A549 (cell line): ENCODE data around the gene MAP6. TPM values are rescaled to one million over a fixed set of nuclear protein-coding genes. Genes with fewer than 3 reads are reported as not detected.

ENCODE experiments used
- ATAC-seq, 2 experiments: fragments of 200-7000 bp in 1 of 2; fragments of >200 bp in 1 of 2; cut with Nextera tagmentation in 1 of 2; cut with Tn5 transposase in 1 of 2; 3 replicates each; pipeline versions ENCODE4 v1.8.0 to v1.9.1; 2018 to 2020; ENCODE audit warnings: mild to moderate bottlenecking in 1 of 2, moderate library complexity in 1 of 2
- CTCF ChIA-PET: fragments of 300-600 bp; sonication (Branson Sonifier 250); formaldehyde crosslinking; extraction: SDS; loops from one replicate; lab custom pipeline; 2021; ENCODE audit warnings: antibody characterized with exemption, inconsistent platforms; lab: Yijun Ruan, JAX
- POLR2A ChIA-PET: fragments of 350-600 bp; formaldehyde crosslinking; extraction: SDS; loops from one replicate; lab custom pipeline; 2021; ENCODE audit warnings: antibody characterized with exemption, inconsistent platforms; lab: Yijun Ruan, JAX
- DNase-seq, 2 experiments: peaks; one replicate each; pipeline versions ENCODE4 v3.0.0 to v3.0.0-alpha.2; 2011 to 2016; ENCODE audit warnings: low read depth in 1 of 2, low spot score in 1 of 2
- FAIRE-seq: peaks from 2 replicates; lab custom pipeline; 2011; peaks lifted over from hg19 to GRCh38; lab: Jason Lieb, UNC
- H3K27ac ChIP-seq, 2 experiments: fragments of >200 bp; sonication (Bioruptor Twin); formaldehyde crosslinking; 3 replicates each; pipeline ENCODE4 v1.5.1; 2016 to 2017
- H3K4me1 ChIP-seq: fragments of >200 bp; sonication (Bioruptor Twin); formaldehyde crosslinking; 3 replicates; pipeline ENCODE4 v1.6.1; 2016
- H3K4me2 ChIP-seq: fragments of >200 bp; sonication (Bioruptor Twin); formaldehyde crosslinking; 3 replicates; pipeline ENCODE4 v1.6.1; 2016
- H3K4me3 ChIP-seq: fragments of >200 bp; sonication (Bioruptor Twin); formaldehyde crosslinking; 3 replicates; pipeline ENCODE4 v1.5.1; 2016
- H3K9me3 ChIP-seq: fragments of >200 bp; sonication (Bioruptor Twin); formaldehyde crosslinking; 3 replicates; pipeline ENCODE4 v1.6.1; 2016
- EHF ChIP-seq: fragments of 250-450 bp; sonication (Bioruptor Pico); IDR thresholded peaks from 2 replicates; pipeline ENCODE4 v1.5.0; 2020; ENCODE audit warnings: mild to moderate bottlenecking
- EP300 ChIP-seq, 2 experiments: fragments of >200 bp; sonication (Bioruptor Twin); formaldehyde crosslinking; IDR thresholded peaks; 2 replicates in 1 of 2; 3 replicates in 1 of 2; pipeline ENCODE4 v1.6.1; 2016 to 2017
- ESRRA ChIP-seq: fragments of 150-350 bp; IDR thresholded peaks from 2 replicates; pipeline ENCODE4 v1.6.1; 2014; ENCODE audit warnings: mild to moderate bottlenecking, low read length, borderline replicate concordance
- FOSL2 ChIP-seq, 2 experiments: fragments of 450-650 bp in 1 of 2; fragments of >200 bp in 1 of 2; sonication (Bioruptor Twin) in 1 of 2; formaldehyde crosslinking; IDR thresholded peaks; 2 replicates each; pipeline versions ENCODE4 v1.5.0 to v1.6.1; 2016 to 2020; ENCODE audit warnings: mild to moderate bottlenecking in 1 of 2, moderate library complexity in 1 of 2
- FOXS1 ChIP-seq: fragments of 250-450 bp; sonication (Bioruptor Pico); IDR thresholded peaks from 2 replicates; pipeline ENCODE4 v1.5.0; 2020; ENCODE audit warnings: mild to moderate bottlenecking, moderate library complexity
- HDAC2 ChIP-seq: fragments of 200-600 bp; sonication (generic); IDR thresholded peaks from 2 replicates; pipeline ENCODE4 v1.6.1; 2016
- HOXB13 ChIP-seq: fragments of 250-450 bp; sonication (Bioruptor Pico); IDR thresholded peaks from 2 replicates; pipeline ENCODE4 v1.5.0; 2020; ENCODE audit warnings: low read depth, mild to moderate bottlenecking, moderate library complexity
- KDM5A ChIP-seq: fragments of 200-600 bp; sonication (generic); IDR thresholded peaks from 2 replicates; pipeline ENCODE4 v1.6.1; 2016; ENCODE audit warnings: antibody characterized with exemption, mild to moderate bottlenecking
- MAX ChIP-seq: IDR thresholded peaks from 2 replicates; pipeline ENCODE4 v1.6.1; 2012
- MAZ ChIP-seq: fragments of 150-350 bp; IDR thresholded peaks from 2 replicates; pipeline ENCODE4 v1.6.1; 2014; ENCODE audit warnings: antibody characterized with exemption, low read depth, low read length, borderline replicate concordance
- NFE2L2 ChIP-seq: fragments of 150-350 bp; conservative IDR thresholded peaks from 2 replicates; pipeline ENCODE4 v1.6.1; 2014; ENCODE audit warnings: low read length
- NPAS2 ChIP-seq: fragments of 250-450 bp; sonication (Bioruptor Pico); IDR thresholded peaks from 2 replicates; pipeline ENCODE4 v1.8.0; 2022; ENCODE audit warnings: mild to moderate bottlenecking, moderate library complexity, borderline replicate concordance
- PBX3 ChIP-seq: IDR thresholded peaks from 2 replicates; pipeline ENCODE4 v1.6.1; 2012
- RAD21 ChIP-seq, 2 experiments: fragments of >200 bp in 1 of 2; sonication (Bioruptor Twin) in 1 of 2; formaldehyde crosslinking in 1 of 2; IDR thresholded peaks in 1 of 2; conservative IDR thresholded peaks in 1 of 2; 2 replicates in 1 of 2; 3 replicates in 1 of 2; pipeline ENCODE4 v1.6.1; 2012 to 2018; ENCODE audit warnings: inconsistent platforms in 1 of 2
- RARB ChIP-seq: fragments of 250-450 bp; sonication (Bioruptor Pico); IDR thresholded peaks from 2 replicates; pipeline ENCODE4 v1.8.0; 2021; ENCODE audit warnings: mild to moderate bottlenecking, moderate library complexity
- RCOR1 ChIP-seq: fragments of 150-350 bp; IDR thresholded peaks from 2 replicates; pipeline ENCODE4 v1.6.1; 2014; ENCODE audit warnings: antibody characterized with exemption, low read length, low read depth
- RFX5 ChIP-seq: fragments of 450-650 bp; IDR thresholded peaks from 2 replicates; pipeline ENCODE4 v1.7.1; 2014; ENCODE audit warnings: antibody characterized with exemption, mild to moderate bottlenecking, moderate library complexity
- SMC3 ChIP-seq: fragments of >200 bp; sonication (Bioruptor Twin); formaldehyde crosslinking; IDR thresholded peaks from 3 replicates; pipeline ENCODE4 v1.6.1; 2018; ENCODE audit warnings: inconsistent platforms
- TP53 ChIP-seq: fragments of 250-450 bp; sonication (Bioruptor Pico); IDR thresholded peaks from 2 replicates; pipeline ENCODE4 v1.5.0; 2021; ENCODE audit warnings: mild to moderate bottlenecking, moderate library complexity
- ZFP36 ChIP-seq: fragments of 450-650 bp; IDR thresholded peaks from 2 replicates; pipeline ENCODE4 v1.6.1; 2014; ENCODE audit warnings: borderline replicate concordance; ENCODE audit not compliant: partially characterized antibody
- ZSCAN20 ChIP-seq: fragments of 250-450 bp; sonication (Bioruptor Pico); IDR thresholded peaks from 2 replicates; pipeline ENCODE4 v1.8.0; 2022; ENCODE audit warnings: mild to moderate bottlenecking, moderate library complexity
- WGBS: methylation state at CpG from one replicate; pipeline ENCODE4 v1.1.6; 2017; ENCODE audit errors: missing lambda C conversion rate; 5-methylcytosine and 5-hydroxymethylcytosine counted together
- polyA plus RNA-seq, 4 experiments: library from polyadenylated mRNA; depleted of rRNA in 3 of 4; stranded (reverse); fragments of >200 nt; fragmentation: RNase III in 1 of 4; extraction: RNeasy Plus Mini Kit Qiagen cat#74134 plus additional on column Dnase treatment in 1 of 4; gene quantifications; 2 replicates in 3 of 4; 3 replicates in 1 of 4; pipeline ENCODE4 v1.2.3, GENCODE V29; 2011 to 2017
- TF ChIP-seq, protein P1 (sequence below): fragments of >200 bp; sonication (Bioruptor Twin); formaldehyde crosslinking; IDR thresholded peaks from 2 replicates; pipeline ENCODE4 v1.6.1; 2016
- TF ChIP-seq, protein P2 (sequence below): fragments of 250-450 bp; sonication (Bioruptor Pico); IDR thresholded peaks from 2 replicates; pipeline ENCODE4 v1.5.0; 2020; ENCODE audit warnings: low read depth, mild to moderate bottlenecking, moderate library complexity
- TF ChIP-seq, protein P3 (sequence below): fragments of 250-450 bp; sonication (Bioruptor Pico); IDR thresholded peaks from 2 replicates; pipeline ENCODE4 v1.5.0; 2021; ENCODE audit warnings: mild to moderate bottlenecking, moderate library complexity, borderline replicate concordance
- TF ChIP-seq, protein P4 (sequence below): IDR thresholded peaks from 2 replicates; pipeline ENCODE4 v1.6.1; 2012; ENCODE audit warnings: low read depth, borderline replicate concordance
- TF ChIP-seq, protein P5 (sequence below): fragments of 450-650 bp; IDR thresholded peaks from 2 replicates; pipeline ENCODE4 v1.6.1; 2014; ENCODE audit warnings: antibody characterized with exemption

Gene MAP6
- polyA plus RNA-seq, 2 of the 4 experiments (the other 2 are of a cell fraction), result 1.1 to 2.1 TPM

DNA sequence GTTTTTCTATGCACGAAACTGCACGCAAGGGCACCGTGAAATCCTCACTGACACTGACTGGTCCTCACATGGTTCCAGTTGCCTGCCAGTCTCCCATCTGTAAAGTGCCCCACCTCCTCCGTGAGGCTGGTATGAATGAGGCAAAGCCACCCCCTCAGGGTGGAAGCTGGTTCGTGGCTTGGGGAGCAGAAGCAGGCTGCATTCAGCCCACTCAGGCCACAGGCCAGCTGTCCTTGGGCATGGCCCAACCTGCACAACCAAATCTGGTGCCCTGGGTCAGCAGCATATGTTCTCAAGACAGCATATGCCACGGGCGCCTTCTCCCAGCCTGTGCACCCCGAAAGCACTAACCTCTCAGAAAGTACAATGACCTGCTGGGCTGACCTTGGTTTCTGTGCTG lies 77.5 kb downstream of the MAP6 start:
- Histone ChIP-seq H3K9me3 (no peaks in the 10 kb centered on the region), H3K4me2 (no peak overlapping the region), H3K4me1 (no peaks in the 10 kb centered on the region), H3K27ac (no peak overlapping the region), H3K4me3 (no peak overlapping the region)
- ATAC-seq, result no peak
- WGBS, result 72% methylated on average over 8 of the region's 8 CpGs
- CTCF ChIA-PET, result interaction anchor here (0.6 to 2.1 kb wide), 5 partner anchors 10 to 925 kb away, joined by 3 to 6 read pairs (median 3); no protein-coding TSS in a partner anchor
- TF ChIP-seq, protein P1, sequence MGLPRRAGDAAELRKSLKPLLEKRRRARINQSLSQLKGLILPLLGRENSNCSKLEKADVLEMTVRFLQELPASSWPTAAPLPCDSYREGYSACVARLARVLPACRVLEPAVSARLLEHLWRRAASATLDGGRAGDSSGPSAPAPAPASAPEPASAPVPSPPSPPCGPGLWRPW, result no peak
- TF ChIP-seq, protein P2, sequence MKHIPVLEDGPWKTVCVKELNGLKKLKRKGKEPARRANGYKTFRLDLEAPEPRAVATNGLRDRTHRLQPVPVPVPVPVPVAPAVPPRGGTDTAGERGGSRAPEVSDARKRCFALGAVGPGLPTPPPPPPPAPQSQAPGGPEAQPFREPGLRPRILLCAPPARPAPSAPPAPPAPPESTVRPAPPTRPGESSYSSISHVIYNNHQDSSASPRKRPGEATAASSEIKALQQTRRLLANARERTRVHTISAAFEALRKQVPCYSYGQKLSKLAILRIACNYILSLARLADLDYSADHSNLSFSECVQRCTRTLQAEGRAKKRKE (CRISPR knock-in tag), result no peak
- TF ChIP-seq NFE2L2, result no peak
- no peak for TF ChIP-seq RFX5
- no peak for TF ChIP-seq RARB (CRISPR knock-in tag)
- TF ChIP-seq RCOR1, result no peak
- TF ChIP-seq PBX3, result no peak
- no peak for TF ChIP-seq EHF (CRISPR knock-in tag)
- no peak for FAIRE-seq
- POLR2A ChIA-PET, result no interaction called here
- DNase-seq, result no peak

DNA sequence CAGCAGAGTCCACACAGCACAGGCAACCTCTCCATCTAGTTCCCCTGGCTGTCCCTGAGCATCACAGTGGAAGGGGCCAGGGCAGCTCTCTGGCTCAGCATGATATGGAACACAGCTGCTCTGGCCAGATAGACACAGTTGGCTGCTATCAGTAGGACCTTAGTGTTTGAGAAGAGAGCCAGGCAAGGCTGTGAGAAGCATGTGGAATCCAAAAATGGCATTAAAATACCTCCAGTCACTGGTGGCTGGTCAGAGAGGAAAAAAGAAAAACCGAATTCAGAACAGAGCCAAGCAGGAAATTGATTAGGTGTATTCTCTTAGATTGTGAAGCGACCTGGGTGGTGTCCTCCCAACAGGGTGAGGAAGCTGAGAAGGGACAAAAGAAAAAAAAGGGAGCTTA lies 78.9 kb downstream of the MAP6 start:
- H3K9me3 ChIP-seq, result no peaks in the 10 kb centered on the region
- no peak overlapping the region for H3K27ac ChIP-seq
- CTCF ChIA-PET, result interaction anchor here (2.1 kb wide), 1 partner anchor 19 kb away, joined by 6 read pairs; no protein-coding TSS in a partner anchor
- no peak overlapping the region for H3K4me3 ChIP-seq
- H3K4me2 ChIP-seq, result no peak overlapping the region
- no peaks in the 10 kb centered on the region for H3K4me1 ChIP-seq
- TF ChIP-seq KDM5A (no peak), SMC3 (no peak)
- TF ChIP-seq, all 56 proteins: peak for 0
- no peak for ATAC-seq
- FAIRE-seq, result no peak
- 54% methylated on average over 2 of the region's 2 CpGs for WGBS
- POLR2A ChIA-PET, result no interaction called here
- no peak for DNase-seq

GRCh38 chr11:75589051-75589450 lies 79.8 kb downstream of the MAP6 start:
- Histone ChIP-seq H3K4me2 (no peak overlapping the region), H3K4me1 (no peaks in the 10 kb centered on the region), H3K4me3 (no peak overlapping the region), H3K9me3 (no peaks in the 10 kb centered on the region), H3K27ac (no peak overlapping the region)
- DNase-seq (no peak), FAIRE-seq (no peak), ATAC-seq (no peak)
- TF ChIP-seq, protein P3, sequence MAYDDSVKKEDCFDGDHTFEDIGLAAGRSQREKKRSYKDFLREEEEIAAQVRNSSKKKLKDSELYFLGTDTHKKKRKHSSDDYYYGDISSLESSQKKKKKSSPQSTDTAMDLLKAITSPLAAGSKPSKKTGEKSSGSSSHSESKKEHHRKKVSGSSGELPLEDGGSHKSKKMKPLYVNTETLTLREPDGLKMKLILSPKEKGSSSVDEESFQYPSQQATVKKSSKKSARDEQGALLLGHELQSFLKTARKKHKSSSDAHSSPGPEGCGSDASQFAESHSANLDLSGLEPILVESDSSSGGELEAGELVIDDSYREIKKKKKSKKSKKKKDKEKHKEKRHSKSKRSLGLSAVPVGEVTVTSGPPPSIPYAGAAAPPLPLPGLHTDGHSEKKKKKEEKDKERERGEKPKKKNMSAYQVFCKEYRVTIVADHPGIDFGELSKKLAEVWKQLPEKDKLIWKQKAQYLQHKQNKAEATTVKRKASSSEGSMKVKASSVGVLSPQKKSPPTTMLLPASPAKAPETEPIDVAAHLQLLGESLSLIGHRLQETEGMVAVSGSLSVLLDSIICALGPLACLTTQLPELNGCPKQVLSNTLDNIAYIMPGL (CRISPR knock-in tag), result no peak
- TF ChIP-seq EP300 (IDR thresholded peaks at IDR 0.05) (no peak), FOSL2 (IDR thresholded peaks at IDR 0.05) (no peak), FOSL2 (CRISPR knock-in tag; IDR thresholded peaks at IDR 0.05) (no peak), RAD21 (conservative IDR thresholded peaks at IDR 0.05 in 1 of 2, IDR thresholded peaks at IDR 0.05 in 1 of 2) (no peak), KDM5A (no peak), NPAS2 (CRISPR knock-in tag) (no peak), ZSCAN20 (CRISPR knock-in tag) (no peak), FOXS1 (no peak), ESRRA (no peak), NFE2L2 (no peak), ZFP36 (no peak), TP53 (CRISPR knock-in tag) (no peak), HDAC2 (no peak), MAZ (no peak), MAX (no peak), HOXB13 (CRISPR knock-in tag) (no peak)
- TF ChIP-seq, protein P4, sequence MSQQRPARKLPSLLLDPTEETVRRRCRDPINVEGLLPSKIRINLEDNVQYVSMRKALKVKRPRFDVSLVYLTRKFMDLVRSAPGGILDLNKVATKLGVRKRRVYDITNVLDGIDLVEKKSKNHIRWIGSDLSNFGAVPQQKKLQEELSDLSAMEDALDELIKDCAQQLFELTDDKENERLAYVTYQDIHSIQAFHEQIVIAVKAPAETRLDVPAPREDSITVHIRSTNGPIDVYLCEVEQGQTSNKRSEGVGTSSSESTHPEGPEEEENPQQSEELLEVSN, result no peak
- TF ChIP-seq, protein P5, sequence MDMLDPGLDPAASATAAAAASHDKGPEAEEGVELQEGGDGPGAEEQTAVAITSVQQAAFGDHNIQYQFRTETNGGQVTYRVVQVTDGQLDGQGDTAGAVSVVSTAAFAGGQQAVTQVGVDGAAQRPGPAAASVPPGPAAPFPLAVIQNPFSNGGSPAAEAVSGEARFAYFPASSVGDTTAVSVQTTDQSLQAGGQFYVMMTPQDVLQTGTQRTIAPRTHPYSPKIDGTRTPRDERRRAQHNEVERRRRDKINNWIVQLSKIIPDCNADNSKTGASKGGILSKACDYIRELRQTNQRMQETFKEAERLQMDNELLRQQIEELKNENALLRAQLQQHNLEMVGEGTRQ, result no peak
- ChIA-PET CTCF (interaction anchor here (1.3 to 1.5 kb wide), 2 partner anchors 11 to 40 kb away, joined by 4 to 5 read pairs; no protein-coding TSS in a partner anchor), POLR2A (no interaction called here)
- 71% methylated on average over 7 of the region's 7 CpGs for WGBS
